SW 1271 (cell line): Measurements from ENCODE around the gene HNRNPK.

Experiments used
- DNase-seq, 2 experiments: peaks; one replicate each; lab custom pipeline; 2025; lab: John Stamatoyannopoulos, UW

HNRNPK gene

GRCh38 chr9:83932851-83933250, 47.2 kb downstream of the HNRNPK start:
- DNase-seq = no peak

GRCh38 chr9:83932011-83932410, 48.0 kb downstream of the HNRNPK start:
- DNase-seq = no peak

- DNase-seq = no peak
Measured at GRCh38 chr9:83930881-83931280, 49.1 kb downstream of the HNRNPK start.

GRCh38 chr9:83927591-83927990, 52.4 kb downstream of the HNRNPK start:
- DNase-seq = no peak

GRCh38 chr9:83920927-83921707, 58.9 kb downstream of the HNRNPK start, which contains the start of gene KIF27:
TSS of gene KIF27 (minus strand) at chr9:83921432. CDS start at chr9:83915591, 5,841 bp downstream.
- peak; percentile 95 for DNase-seq

- DNase-seq = peak; percentile 37 to 80
Measured at GRCh38 chr9:83920469-83920926, 59.5 kb downstream of the HNRNPK start.

GRCh38 chr9:83919111-83919510, 60.9 kb downstream of the HNRNPK start:
- DNase-seq = no peak
